HepG2 (cell line): Measurements from ENCODE around the gene TESK1. TPM values are rescaled to one million over a fixed set of nuclear protein-coding genes. Genes with fewer than 3 reads are reported as not detected.
A peak's percentile ranks its signal among the peaks of the same experiment; 100 is the strongest.

Experiments used
- ARNT2 ChIP-seq: sonication (generic); formaldehyde crosslinking; IDR thresholded peaks from 2 replicates; pipeline ENCODE4 v1.8.0; 2022; ENCODE audit warnings: mild to moderate bottlenecking, low read depth, missing genetic modification reagents, moderate library complexity
- BRCA1 ChIP-seq: sonication (generic); formaldehyde crosslinking; IDR thresholded peaks from 2 replicates; pipeline ENCODE4 v1.4.0; 2020; ENCODE audit warnings: missing genetic modification reagents
- DNMT1 ChIP-seq: sonication (generic); formaldehyde crosslinking; IDR thresholded peaks from 2 replicates; pipeline ENCODE4 v1.5.1; 2020; ENCODE audit warnings: mild to moderate bottlenecking, missing genetic modification reagents
- E2F2 ChIP-seq: sonication (generic); formaldehyde crosslinking; IDR thresholded peaks from 2 replicates; pipeline ENCODE4 v1.4.0; 2020; ENCODE audit warnings: missing genetic modification reagents, borderline replicate concordance
- GATAD1 ChIP-seq: IDR thresholded peaks from 2 replicates; pipeline ENCODE4 v1.6.1; 2016; ENCODE audit warnings: missing genetic modification reagents, missing compliant biosample characterization
- JDP2 ChIP-seq: sonication (generic); formaldehyde crosslinking; IDR thresholded peaks from 2 replicates; pipeline ENCODE4 v1.8.1; 2022; ENCODE audit warnings: missing genetic modification reagents, borderline replicate concordance
- KAT8 ChIP-seq: IDR thresholded peaks from 2 replicates; pipeline ENCODE4 v1.6.1; 2016; ENCODE audit warnings: missing genetic modification reagents, missing compliant biosample characterization
- KDM5B ChIP-seq: sonication (generic); formaldehyde crosslinking; IDR thresholded peaks from 2 replicates; pipeline ENCODE4 v1.4.0; 2020; ENCODE audit warnings: missing genetic modification reagents, mild to moderate bottlenecking, borderline replicate concordance
- KDM6A ChIP-seq: IDR thresholded peaks from 2 replicates; pipeline ENCODE4 v1.6.1; 2016; ENCODE audit warnings: low read depth
- PCBP2 ChIP-seq: fragments of 200-400 bp; formaldehyde crosslinking; optimal IDR thresholded peaks from 2 replicates; pipeline ENCODE3; 2018; ENCODE audit warnings: low read length, low read depth; ENCODE audit not compliant: poor library complexity, severe bottlenecking
- PITX1 ChIP-seq: sonication (generic); formaldehyde crosslinking; IDR thresholded peaks from 2 replicates; pipeline ENCODE4 v1.5.1; 2020; ENCODE audit warnings: mild to moderate bottlenecking, missing genetic modification reagents
- RBM39 ChIP-seq: fragments of 200-400 bp; formaldehyde crosslinking; IDR thresholded peaks from one replicate; pipeline ENCODE4 v1.6.1; 2018; ENCODE audit warnings: antibody characterized with exemption, mild to moderate bottlenecking, low read depth, low read length; ENCODE audit not compliant: poor library complexity, severe bottlenecking
- RNF2 ChIP-seq: fragments of 450-650 bp; conservative IDR thresholded peaks from 2 replicates; pipeline ENCODE4 v1.6.1; 2016; ENCODE audit warnings: low read depth
- THYN1 ChIP-seq: sonication (generic); formaldehyde crosslinking; IDR thresholded peaks from 2 replicates; pipeline ENCODE4 v1.8.1; 2023; ENCODE audit warnings: low read depth, mild to moderate bottlenecking, moderate library complexity, missing genetic modification reagents, borderline replicate concordance
- TOE1 ChIP-seq: sonication (generic); formaldehyde crosslinking; IDR thresholded peaks from 2 replicates; pipeline ENCODE4 v1.4.0; 2020; ENCODE audit warnings: mild to moderate bottlenecking, missing genetic modification reagents
- ZFP36 ChIP-seq: fragments of 150-350 bp; IDR thresholded peaks from 2 replicates; pipeline ENCODE4 v1.6.1; 2018; ENCODE audit warnings: borderline replicate concordance, low read length, low read depth; ENCODE audit not compliant: partially characterized antibody
- ZNF207 ChIP-seq: fragments of 450-650 bp; IDR thresholded peaks from 2 replicates; pipeline ENCODE4 v1.6.1; 2016; ENCODE audit warnings: antibody characterized with exemption, borderline replicate concordance
- ZNF34 ChIP-seq: sonication (generic); formaldehyde crosslinking; IDR thresholded peaks from 2 replicates; pipeline ENCODE4 v1.4.0; 2020; ENCODE audit warnings: mild to moderate bottlenecking, missing genetic modification reagents, borderline replicate concordance
- ZNF383 ChIP-seq: sonication (generic); formaldehyde crosslinking; IDR thresholded peaks from 2 replicates; pipeline ENCODE4 v1.4.0; 2020; ENCODE audit warnings: missing genetic modification reagents, mild to moderate bottlenecking, borderline replicate concordance
- ZNF562 ChIP-seq: sonication (generic); formaldehyde crosslinking; IDR thresholded peaks from 2 replicates; pipeline ENCODE4 v1.8.0; 2022; ENCODE audit warnings: missing genetic modification reagents, borderline replicate concordance
- ZNF720 ChIP-seq: sonication (generic); formaldehyde crosslinking; IDR thresholded peaks from 2 replicates; pipeline ENCODE4 v1.4.0; 2020; ENCODE audit warnings: missing genetic modification reagents
- ZNF792 ChIP-seq: IDR thresholded peaks from 2 replicates; pipeline ENCODE4 v1.6.1; 2016
- ZNF878 ChIP-seq: sonication (generic); formaldehyde crosslinking; IDR thresholded peaks from 2 replicates; pipeline ENCODE4 v1.8.1; 2023; ENCODE audit warnings: mild to moderate bottlenecking, missing genetic modification reagents, moderate library complexity
- polyA plus RNA-seq, 8 experiments: library from polyadenylated mRNA; depleted of rRNA in 3 of 8; stranded (reverse) in 7 of 8; unstranded in 1 of 8; fragments of >200 nt; fragmentation: Illumina TruSeq in 4 of 8; extraction: Trizol in 4 of 8; gene quantifications; 2 replicates each; pipeline versions ENCODE4 v1.2.1 to v1.2.3, GENCODE V29; 2011 to 2016; ENCODE audit warnings: low read depth in 4 of 8, missing spikeins in 1 of 8, mixed read lengths in 1 of 8; ENCODE audit not compliant: insufficient read depth in 1 of 8
- total RNA-seq, 5 experiments: library from RNA; depleted of rRNA; stranded (reverse); fragments of >200 nt; fragmentation: Illumina TruSeq; extraction: Trizol; gene quantifications; 2 replicates each; pipeline ENCODE4 v1.2.3, GENCODE V29; 2016; ENCODE audit warnings: low read depth in 1 of 5
- TF ChIP-seq, protein P1 (sequence below): sonication (generic); formaldehyde crosslinking; IDR thresholded peaks from 2 replicates; pipeline ENCODE4 v1.4.0; 2020; ENCODE audit warnings: missing genetic modification reagents
- TF ChIP-seq, protein P2 (sequence below): sonication (generic); formaldehyde crosslinking; IDR thresholded peaks from 2 replicates; pipeline ENCODE4 v1.5.0; 2020; ENCODE audit warnings: missing genetic modification reagents, mild to moderate bottlenecking, borderline replicate concordance

TESK1 gene
- total and polyA plus RNA-seq, 2 of the 13 experiments (the other 11 are each of a cell fraction or from before 2014, with no cell fraction given): 7.3 to 13.6 TPM

DNA sequence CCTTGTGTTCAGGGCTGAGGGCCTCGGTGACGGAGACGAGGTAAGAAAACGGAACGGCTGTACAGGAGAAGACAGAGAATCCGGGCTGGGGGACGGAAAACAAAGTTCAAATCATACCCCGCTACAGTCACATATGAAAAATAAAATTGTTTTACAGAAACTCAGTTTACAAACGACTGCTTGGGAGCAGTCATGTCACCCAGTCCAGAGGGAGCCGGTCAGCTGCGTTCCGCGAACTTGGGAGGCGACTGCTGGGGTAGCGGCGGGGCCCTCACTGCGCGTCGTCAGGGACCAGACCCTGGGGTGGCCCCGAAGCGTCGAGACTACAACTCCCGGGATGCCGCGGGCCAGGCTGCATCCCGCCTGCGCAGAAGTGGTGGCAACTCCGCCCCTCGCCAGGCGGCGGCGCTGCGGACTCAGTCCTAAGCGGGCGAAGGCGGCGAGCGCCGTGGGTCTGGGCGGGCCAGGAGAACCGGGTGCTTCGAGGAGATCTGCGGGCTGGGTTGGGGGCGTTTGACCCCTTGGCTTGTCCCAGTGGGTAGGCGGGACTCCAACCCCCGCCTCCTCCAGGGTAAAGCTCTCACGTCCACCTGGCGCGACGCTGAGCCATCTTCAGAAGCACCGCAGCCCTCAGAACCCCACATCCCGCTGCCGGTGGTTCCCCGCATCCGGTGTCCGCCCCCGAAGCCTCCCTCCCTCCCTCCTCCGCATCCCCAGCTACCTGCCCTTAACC, 41.6 kb downstream of the TESK1 start (continued):
- TF ChIP-seq ZNF383 (CRISPR knock-in tag): no peak
- no peak for TF ChIP-seq TOE1
- TF ChIP-seq PCBP2: no peak
- TF ChIP-seq, protein P1, sequence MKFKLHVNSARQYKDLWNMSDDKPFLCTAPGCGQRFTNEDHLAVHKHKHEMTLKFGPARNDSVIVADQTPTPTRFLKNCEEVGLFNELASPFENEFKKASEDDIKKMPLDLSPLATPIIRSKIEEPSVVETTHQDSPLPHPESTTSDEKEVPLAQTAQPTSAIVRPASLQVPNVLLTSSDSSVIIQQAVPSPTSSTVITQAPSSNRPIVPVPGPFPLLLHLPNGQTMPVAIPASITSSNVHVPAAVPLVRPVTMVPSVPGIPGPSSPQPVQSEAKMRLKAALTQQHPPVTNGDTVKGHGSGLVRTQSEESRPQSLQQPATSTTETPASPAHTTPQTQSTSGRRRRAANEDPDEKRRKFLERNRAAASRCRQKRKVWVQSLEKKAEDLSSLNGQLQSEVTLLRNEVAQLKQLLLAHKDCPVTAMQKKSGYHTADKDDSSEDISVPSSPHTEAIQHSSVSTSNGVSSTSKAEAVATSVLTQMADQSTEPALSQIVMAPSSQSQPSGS (CRISPR knock-in tag): no peak
- TF ChIP-seq ZNF720 (CRISPR knock-in tag): no peak
- no peak for TF ChIP-seq KDM6A
- peak; percentile 67 for TF ChIP-seq GATAD1
- peak; percentile 59; the same call in 1 of the 2 replicates for TF ChIP-seq ZNF792
- TF ChIP-seq, protein P2, sequence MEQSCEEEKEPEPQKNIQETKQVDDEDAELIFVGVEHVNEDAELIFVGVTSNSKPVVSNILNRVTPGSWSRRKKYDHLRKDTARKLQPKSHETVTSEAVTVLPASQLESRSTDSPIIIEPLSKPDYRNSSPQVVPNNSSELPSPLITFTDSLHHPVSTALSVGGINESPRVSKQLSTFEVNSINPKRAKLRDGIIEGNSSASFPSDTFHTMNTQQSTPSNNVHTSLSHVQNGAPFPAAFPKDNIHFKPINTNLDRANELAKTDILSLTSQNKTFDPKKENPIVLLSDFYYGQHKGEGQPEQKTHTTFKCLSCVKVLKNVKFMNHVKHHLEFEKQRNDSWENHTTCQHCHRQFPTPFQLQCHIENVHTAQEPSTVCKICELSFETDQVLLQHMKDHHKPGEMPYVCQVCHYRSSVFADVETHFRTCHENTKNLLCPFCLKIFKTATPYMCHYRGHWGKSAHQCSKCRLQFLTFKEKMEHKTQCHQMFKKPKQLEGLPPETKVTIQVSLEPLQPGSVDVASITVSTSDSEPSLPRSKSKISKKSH: peak; percentile 14; the same call in 1 of the 2 replicates
- 0 out of 2 replicates have a peak, but pooled peaks have one; percentile 58 for TF ChIP-seq ZNF34 (CRISPR knock-in tag)
- no peak for TF ChIP-seq ZFP36
- no peak for TF ChIP-seq E2F2 (CRISPR knock-in tag)
- 0 out of 2 replicates have a peak, but pooled peaks have one; percentile 33 for TF ChIP-seq ARNT2 (CRISPR knock-in tag)
- no peak; the same call in 1 of the 2 replicates for TF ChIP-seq KAT8
- TF ChIP-seq ZNF562: no peak
- TF ChIP-seq BRCA1: peak; percentile 66
- TF ChIP-seq RNF2: no peak
- TF ChIP-seq RBM39: no peak
- TF ChIP-seq THYN1: no peak
- no peak for TF ChIP-seq JDP2
- 0 out of 2 replicates have a peak, but pooled peaks have one; percentile 32 for TF ChIP-seq DNMT1 (CRISPR knock-in tag)
- 0 out of 2 replicates have a peak, but pooled peaks have one; percentile 17 for TF ChIP-seq PITX1
- TF ChIP-seq ZNF207: no peak
- TF ChIP-seq KDM5B: no peak
- no peak; the same call in 1 of the 2 replicates for TF ChIP-seq ZNF878 (CRISPR knock-in tag)
